GM23338 (cell line): ENCODE data around the gene SCYGR2. TPM values are rescaled to one million over a fixed set of nuclear protein-coding genes. Genes with fewer than 3 reads are reported as not detected.
A peak's percentile ranks its signal among the peaks of the same experiment; 100 is the strongest.

Source experiments
- ATAC-seq: fragments of 200-7000 bp; cut with Tn5 transposase; 3 replicates; pipeline ENCODE4 v1.9.1; 2020
- DNase-seq: peaks from one replicate; pipeline ENCODE4 v3.0.0-alpha.2; 2015; ENCODE audit warnings: low spot score
- H2AFZ ChIP-seq: fragments of 200-600 bp; sonication (generic); 2 replicates; pipeline ENCODE4 v1.8.0; 2016; ENCODE audit warnings: antibody characterized with exemption, mild to moderate bottlenecking, moderate library complexity
- H3F3A ChIP-seq: fragments of 200-600 bp; sonication (generic); replicated peaks from 2 replicates; pipeline ENCODE4 v1.8.0; 2017; ENCODE audit warnings: antibody characterized with exemption, mixed run types, low read depth
- H3K27ac ChIP-seq: fragments of 200-600 bp; sonication (generic); 2 replicates; pipeline ENCODE4 v1.6.1; 2016; ENCODE audit warnings: low read depth
- H3K27me3 ChIP-seq: fragments of 200-600 bp; sonication (generic); 2 replicates; pipeline ENCODE4 v1.8.0; 2016; ENCODE audit warnings: mild to moderate bottlenecking, mixed run types, moderate library complexity; ENCODE audit not compliant: insufficient read depth
- H3K36me3 ChIP-seq: fragments of 200-600 bp; sonication (generic); 2 replicates; pipeline ENCODE4 v1.8.0; 2016; ENCODE audit warnings: mild to moderate bottlenecking; ENCODE audit not compliant: insufficient read depth
- H3K4me1 ChIP-seq: fragments of 200-600 bp; sonication (generic); 2 replicates; pipeline ENCODE4 v1.8.0; 2016; ENCODE audit warnings: mild to moderate bottlenecking, moderate library complexity; ENCODE audit not compliant: insufficient read depth
- H3K4me2 ChIP-seq: fragments of 200-600 bp; sonication (generic); 2 replicates; pipeline ENCODE4 v1.7.1; 2017; ENCODE audit warnings: mixed run types
- H3K4me3 ChIP-seq: fragments of 200-600 bp; sonication (generic); 2 replicates; pipeline ENCODE4 v1.6.1; 2016; ENCODE audit warnings: mixed run types
- H3K79me2 ChIP-seq: fragments of 200-600 bp; sonication (generic); replicated peaks from 2 replicates; pipeline ENCODE4 v1.8.0; 2017; ENCODE audit warnings: mild to moderate bottlenecking; ENCODE audit not compliant: insufficient read depth
- H3K9me2 ChIP-seq: fragments of 200-600 bp; sonication (generic); 2 replicates; pipeline ENCODE4 v1.8.0; 2017; ENCODE audit not compliant: insufficient read depth
- H4K20me1 ChIP-seq: fragments of 200-600 bp; sonication (generic); replicated peaks from 2 replicates; pipeline ENCODE4 v1.8.0; 2017; ENCODE audit warnings: mild to moderate bottlenecking; ENCODE audit not compliant: insufficient read depth
- H3K27ac Mint-ChIP-seq: 2 replicates; pipeline ENCODE4 v1.8.0; 2020; ENCODE audit warnings: inconsistent platforms, mild to moderate bottlenecking, moderate library complexity, mixed read lengths
- H3K27me3 Mint-ChIP-seq: 3 replicates; pipeline ENCODE4 v1.8.0; 2022; ENCODE audit warnings: low read depth, mild to moderate bottlenecking, moderate library complexity, mixed read lengths, inconsistent platforms; ENCODE audit not compliant: insufficient read depth, poor library complexity
- H3K36me3 Mint-ChIP-seq: 3 replicates; pipeline ENCODE4 v1.8.0; 2021; ENCODE audit warnings: low read depth, mild to moderate bottlenecking, inconsistent platforms, moderate library complexity, mixed read lengths
- H3K4me1 Mint-ChIP-seq: 3 replicates; pipeline ENCODE4 v1.8.0; 2020; ENCODE audit warnings: mild to moderate bottlenecking, inconsistent platforms, mixed read lengths
- H3K4me3 Mint-ChIP-seq: 3 replicates; pipeline ENCODE4 v1.8.0; 2021; ENCODE audit warnings: moderate library complexity, mild to moderate bottlenecking, inconsistent platforms, mixed read lengths
- H3K9me3 Mint-ChIP-seq: 3 replicates; pipeline ENCODE4 v1.8.0; 2020; ENCODE audit warnings: moderate library complexity, mild to moderate bottlenecking, inconsistent platforms, mixed read lengths
- CREB1 ChIP-seq: fragments of 250-450 bp; sonication (Bioruptor Pico); IDR thresholded peaks from 2 replicates; pipeline ENCODE4 v1.5.0; 2020; ENCODE audit warnings: low read depth, mild to moderate bottlenecking, moderate library complexity
- EZH2 ChIP-seq: fragments of 200-600 bp; sonication (generic); IDR thresholded peaks from one replicate; pipeline ENCODE4 v1.8.0; 2017; ENCODE audit warnings: antibody characterized with exemption, mild to moderate bottlenecking, low read depth; ENCODE audit not compliant: unreplicated experiment
- EZH2phosphoT487 ChIP-seq: fragments of 200-600 bp; sonication (generic); IDR thresholded peaks from one replicate; pipeline ENCODE4 v1.8.1; 2018; ENCODE audit warnings: antibody characterized with exemption; ENCODE audit not compliant: unreplicated experiment
- JUNB ChIP-seq: IDR thresholded peaks from one replicate; pipeline ENCODE4 v1.6.1; 2016; ENCODE audit warnings: antibody characterized with exemption; ENCODE audit not compliant: unreplicated experiment
- NANOG ChIP-seq: IDR thresholded peaks from 2 replicates; pipeline ENCODE4 v1.6.1; 2016; ENCODE audit warnings: antibody characterized with exemption, borderline replicate concordance
- POLR2AphosphoS5 ChIP-seq: IDR thresholded peaks from 2 replicates; pipeline ENCODE4 v1.6.1; 2016; ENCODE audit warnings: antibody characterized with exemption, low read depth
- REST ChIP-seq: IDR thresholded peaks from one replicate; pipeline ENCODE4 v1.6.1; 2018; ENCODE audit warnings: antibody characterized with exemption; ENCODE audit not compliant: unreplicated experiment
- STAT1 ChIP-seq: IDR thresholded peaks from one replicate; pipeline ENCODE4 v1.6.1; 2016; ENCODE audit warnings: antibody characterized with exemption; ENCODE audit not compliant: unreplicated experiment
- ZNF114 ChIP-seq: fragments of 250-450 bp; sonication (Bioruptor Pico); IDR thresholded peaks from 2 replicates; pipeline ENCODE4 v1.5.0; 2020; ENCODE audit warnings: mild to moderate bottlenecking, moderate library complexity
- ZNF331 ChIP-seq: fragments of 250-450 bp; sonication (Bioruptor Pico); IDR thresholded peaks from 2 replicates; pipeline ENCODE4 v1.5.0; 2020; ENCODE audit warnings: low read depth, mild to moderate bottlenecking, moderate library complexity
- polyA plus RNA-seq: library from polyadenylated mRNA; unstranded; fragments of >200 nt; fragmentation: Nextera tagmentation; extraction: Ambion mirVana; gene quantifications from 2 replicates; pipeline ENCODE4 v1.2.1, GENCODE V29; 2016
- total RNA-seq: library from RNA; depleted of rRNA; stranded (reverse); fragments of >200 nt; shearing (Covaris generic); gene quantifications from 2 replicates; pipeline ENCODE4 v1.2.3, GENCODE V29; 2014
- TF ChIP-seq, protein P1 (sequence below), 2 experiments: fragments of 200-600 bp in 1 of 2; sonication (generic) in 1 of 2; conservative IDR thresholded peaks; 2 replicates each; pipeline versions ENCODE4 v1.5.1 to v1.6.1; 2016 to 2017; ENCODE audit warnings: antibody characterized with exemption in 2 of 2, low read depth in 2 of 2, mild to moderate bottlenecking in 2 of 2, moderate library complexity in 1 of 2
- TF ChIP-seq, protein P2 (sequence below): fragments of 250-450 bp; sonication (Bioruptor Pico); IDR thresholded peaks from 2 replicates; pipeline ENCODE4 v1.5.0; 2020; ENCODE audit warnings: mild to moderate bottlenecking, moderate library complexity
- TF ChIP-seq, protein P3 (sequence below): IDR thresholded peaks from 2 replicates; pipeline ENCODE4 v1.6.1; 2016; ENCODE audit warnings: antibody characterized with exemption

SCYGR2 gene
- total and polyA plus RNA-seq, 2 experiments from 2014 or later: not detected

DNA sequence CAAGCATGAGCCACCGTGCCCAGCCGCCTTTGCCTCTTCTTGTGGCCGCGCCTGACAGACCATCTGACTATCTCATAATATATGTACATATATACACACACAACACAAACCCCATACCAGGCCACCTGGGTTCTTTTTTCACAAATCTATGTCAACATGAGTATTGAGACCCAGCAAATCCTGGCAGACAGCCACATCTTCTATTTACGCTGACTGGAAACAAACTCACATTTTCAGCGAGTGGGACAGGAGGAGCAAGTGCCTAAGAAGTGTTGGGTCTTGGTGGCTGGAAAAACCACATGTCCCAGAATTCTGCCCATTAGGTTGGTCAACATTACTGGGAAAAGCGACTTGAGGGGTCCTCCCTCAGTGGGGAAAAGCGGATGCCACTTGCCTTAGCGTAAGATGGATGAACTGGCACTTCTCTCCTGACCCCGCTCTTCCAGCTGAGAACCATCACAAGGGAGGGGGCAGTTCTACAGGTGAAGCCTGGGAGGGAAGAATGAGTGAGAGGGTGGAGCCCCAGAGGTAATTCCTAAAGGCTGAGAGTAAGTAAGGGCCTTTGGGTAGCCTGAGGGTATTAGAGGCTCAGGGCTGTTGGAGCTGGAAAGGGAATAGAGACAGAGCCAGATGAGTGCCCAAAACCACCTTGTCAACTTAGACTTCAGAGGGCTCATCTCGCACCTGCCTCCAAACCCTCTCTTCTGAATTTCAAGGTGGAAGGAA lies 14.0 kb downstream of the SCYGR2 start:
- TF ChIP-seq POLR2AphosphoS5 (no peak), REST (no peak), ZNF331 (CRISPR knock-in tag) (no peak), NANOG (no peak), CREB1 (CRISPR knock-in tag) (no peak), JUNB (no peak), ZNF114 (CRISPR knock-in tag) (no peak), EZH2phosphoT487 (no peak), STAT1 (no peak), EZH2 (no peak)
- TF ChIP-seq, protein P1, sequence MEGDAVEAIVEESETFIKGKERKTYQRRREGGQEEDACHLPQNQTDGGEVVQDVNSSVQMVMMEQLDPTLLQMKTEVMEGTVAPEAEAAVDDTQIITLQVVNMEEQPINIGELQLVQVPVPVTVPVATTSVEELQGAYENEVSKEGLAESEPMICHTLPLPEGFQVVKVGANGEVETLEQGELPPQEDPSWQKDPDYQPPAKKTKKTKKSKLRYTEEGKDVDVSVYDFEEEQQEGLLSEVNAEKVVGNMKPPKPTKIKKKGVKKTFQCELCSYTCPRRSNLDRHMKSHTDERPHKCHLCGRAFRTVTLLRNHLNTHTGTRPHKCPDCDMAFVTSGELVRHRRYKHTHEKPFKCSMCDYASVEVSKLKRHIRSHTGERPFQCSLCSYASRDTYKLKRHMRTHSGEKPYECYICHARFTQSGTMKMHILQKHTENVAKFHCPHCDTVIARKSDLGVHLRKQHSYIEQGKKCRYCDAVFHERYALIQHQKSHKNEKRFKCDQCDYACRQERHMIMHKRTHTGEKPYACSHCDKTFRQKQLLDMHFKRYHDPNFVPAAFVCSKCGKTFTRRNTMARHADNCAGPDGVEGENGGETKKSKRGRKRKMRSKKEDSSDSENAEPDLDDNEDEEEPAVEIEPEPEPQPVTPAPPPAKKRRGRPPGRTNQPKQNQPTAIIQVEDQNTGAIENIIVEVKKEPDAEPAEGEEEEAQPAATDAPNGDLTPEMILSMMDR (conservative IDR thresholded peaks at IDR 0.05; ENCODE audit: low read depth in 2 of 2): no peak
- TF ChIP-seq, protein P2, sequence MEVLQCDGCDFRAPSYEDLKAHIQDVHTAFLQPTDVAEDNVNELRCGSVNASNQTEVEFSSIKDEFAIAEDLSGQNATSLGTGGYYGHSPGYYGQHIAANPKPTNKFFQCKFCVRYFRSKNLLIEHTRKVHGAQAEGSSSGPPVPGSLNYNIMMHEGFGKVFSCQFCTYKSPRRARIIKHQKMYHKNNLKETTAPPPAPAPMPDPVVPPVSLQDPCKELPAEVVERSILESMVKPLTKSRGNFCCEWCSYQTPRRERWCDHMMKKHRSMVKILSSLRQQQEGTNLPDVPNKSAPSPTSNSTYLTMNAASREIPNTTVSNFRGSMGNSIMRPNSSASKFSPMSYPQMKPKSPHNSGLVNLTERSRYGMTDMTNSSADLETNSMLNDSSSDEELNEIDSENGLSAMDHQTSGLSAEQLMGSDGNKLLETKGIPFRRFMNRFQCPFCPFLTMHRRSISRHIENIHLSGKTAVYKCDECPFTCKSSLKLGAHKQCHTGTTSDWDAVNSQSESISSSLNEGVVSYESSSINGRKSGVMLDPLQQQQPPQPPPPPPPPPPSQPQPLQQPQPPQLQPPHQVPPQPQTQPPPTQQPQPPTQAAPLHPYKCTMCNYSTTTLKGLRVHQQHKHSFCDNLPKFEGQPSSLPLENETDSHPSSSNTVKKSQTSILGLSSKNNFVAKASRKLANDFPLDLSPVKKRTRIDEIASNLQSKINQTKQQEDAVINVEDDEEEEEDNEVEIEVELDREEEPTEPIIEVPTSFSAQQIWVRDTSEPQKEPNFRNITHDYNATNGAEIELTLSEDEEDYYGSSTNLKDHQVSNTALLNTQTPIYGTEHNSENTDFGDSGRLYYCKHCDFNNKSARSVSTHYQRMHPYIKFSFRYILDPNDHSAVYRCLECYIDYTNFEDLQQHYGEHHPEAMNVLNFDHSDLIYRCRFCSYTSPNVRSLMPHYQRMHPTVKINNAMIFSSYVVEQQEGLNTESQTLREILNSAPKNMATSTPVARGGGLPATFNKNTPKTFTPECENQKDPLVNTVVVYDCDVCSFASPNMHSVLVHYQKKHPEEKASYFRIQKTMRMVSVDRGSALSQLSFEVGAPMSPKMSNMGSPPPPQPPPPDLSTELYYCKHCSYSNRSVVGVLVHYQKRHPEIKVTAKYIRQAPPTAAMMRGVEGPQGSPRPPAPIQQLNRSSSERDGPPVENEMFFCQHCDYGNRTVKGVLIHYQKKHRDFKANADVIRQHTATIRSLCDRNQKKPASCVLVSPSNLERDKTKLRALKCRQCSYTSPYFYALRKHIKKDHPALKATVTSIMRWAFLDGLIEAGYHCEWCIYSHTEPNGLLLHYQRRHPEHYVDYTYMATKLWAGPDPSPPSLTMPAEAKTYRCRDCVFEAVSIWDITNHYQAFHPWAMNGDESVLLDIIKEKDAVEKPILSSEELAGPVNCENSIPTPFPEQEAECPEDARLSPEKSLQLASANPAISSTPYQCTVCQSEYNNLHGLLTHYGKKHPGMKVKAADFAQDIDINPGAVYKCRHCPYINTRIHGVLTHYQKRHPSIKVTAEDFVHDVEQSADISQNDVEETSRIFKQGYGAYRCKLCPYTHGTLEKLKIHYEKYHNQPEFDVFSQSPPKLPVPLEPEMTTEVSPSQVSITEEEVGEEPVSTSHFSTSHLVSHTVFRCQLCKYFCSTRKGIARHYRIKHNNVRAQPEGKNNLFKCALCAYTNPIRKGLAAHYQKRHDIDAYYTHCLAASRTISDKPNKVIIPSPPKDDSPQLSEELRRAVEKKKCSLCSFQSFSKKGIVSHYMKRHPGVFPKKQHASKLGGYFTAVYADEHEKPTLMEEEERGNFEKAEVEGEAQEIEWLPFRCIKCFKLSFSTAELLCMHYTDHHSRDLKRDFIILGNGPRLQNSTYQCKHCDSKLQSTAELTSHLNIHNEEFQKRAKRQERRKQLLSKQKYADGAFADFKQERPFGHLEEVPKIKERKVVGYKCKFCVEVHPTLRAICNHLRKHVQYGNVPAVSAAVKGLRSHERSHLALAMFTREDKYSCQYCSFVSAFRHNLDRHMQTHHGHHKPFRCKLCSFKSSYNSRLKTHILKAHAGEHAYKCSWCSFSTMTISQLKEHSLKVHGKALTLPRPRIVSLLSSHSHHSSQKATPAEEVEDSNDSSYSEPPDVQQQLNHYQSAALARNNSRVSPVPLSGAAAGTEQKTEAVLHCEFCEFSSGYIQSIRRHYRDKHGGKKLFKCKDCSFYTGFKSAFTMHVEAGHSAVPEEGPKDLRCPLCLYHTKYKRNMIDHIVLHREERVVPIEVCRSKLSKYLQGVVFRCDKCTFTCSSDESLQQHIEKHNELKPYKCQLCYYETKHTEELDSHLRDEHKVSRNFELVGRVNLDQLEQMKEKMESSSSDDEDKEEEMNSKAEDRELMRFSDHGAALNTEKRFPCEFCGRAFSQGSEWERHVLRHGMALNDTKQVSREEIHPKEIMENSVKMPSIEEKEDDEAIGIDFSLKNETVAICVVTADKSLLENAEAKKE (CRISPR knock-in tag): no peak
- TF ChIP-seq, protein P3, sequence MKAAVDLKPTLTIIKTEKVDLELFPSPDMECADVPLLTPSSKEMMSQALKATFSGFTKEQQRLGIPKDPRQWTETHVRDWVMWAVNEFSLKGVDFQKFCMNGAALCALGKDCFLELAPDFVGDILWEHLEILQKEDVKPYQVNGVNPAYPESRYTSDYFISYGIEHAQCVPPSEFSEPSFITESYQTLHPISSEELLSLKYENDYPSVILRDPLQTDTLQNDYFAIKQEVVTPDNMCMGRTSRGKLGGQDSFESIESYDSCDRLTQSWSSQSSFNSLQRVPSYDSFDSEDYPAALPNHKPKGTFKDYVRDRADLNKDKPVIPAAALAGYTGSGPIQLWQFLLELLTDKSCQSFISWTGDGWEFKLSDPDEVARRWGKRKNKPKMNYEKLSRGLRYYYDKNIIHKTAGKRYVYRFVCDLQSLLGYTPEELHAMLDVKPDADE: no peak
- H3K27ac ChIP-seq: no peak overlapping the region
- no peak overlapping the region for H3K4me3 ChIP-seq
- Mint-ChIP-seq H3K4me1 (peaks cover 15% of the 10 kb centered on the region), H3K27me3 (peaks cover under 1% of the 10 kb centered on the region), H3K4me3 (no peak overlapping the region), H3K9me3 (no peaks in the 10 kb centered on the region), H3K36me3 (no peaks in the 10 kb centered on the region), H3K27ac (no peak overlapping the region)
- DNase-seq (peak; percentile 20), ATAC-seq (peak; percentile 58)
- H3K27me3 ChIP-seq: no peaks in the 10 kb centered on the region
- no peak overlapping the region for H3K4me2 ChIP-seq
- no peaks in the 10 kb centered on the region for H3K79me2 ChIP-seq
- no peaks in the 10 kb centered on the region for H3F3A ChIP-seq
- H3K9me2 ChIP-seq: no peaks in the 10 kb centered on the region
- no peak overlapping the region for H2AFZ ChIP-seq
- H4K20me1 ChIP-seq: no peaks in the 10 kb centered on the region; the same call in 1 of the 2 replicates
- peaks cover 7% of the 10 kb centered on the region; the same call in 1 of the 2 replicates for H3K4me1 ChIP-seq
- no peaks in the 10 kb centered on the region for H3K36me3 ChIP-seq
